Left colon (tissue), 2 donors: ENCODE results near the gene RNPEPL1. TPM values are rescaled to one million over a fixed set of nuclear protein-coding genes. Genes with fewer than 3 reads are reported as not detected.
A peak's percentile ranks its signal among the peaks of the same experiment; 100 is the strongest.

ENCODE experiments used
- ATAC-seq: fragments of 200-7000 bp; cut with Tn5 transposase; one replicate; pipeline ENCODE4 v1.9.1; 2020; ENCODE audit warnings: mild to moderate bottlenecking, moderate library complexity
- DNase-seq, 2 donors: peaks; one replicate each; pipeline ENCODE4 v3.0.0-alpha.2; 2020
- intact Hi-C, 2 donors: fragments of 100-400 bp; cut with DNase I in 1 of 2; cut with micrococcal nuclease in 1 of 2; formaldehyde crosslinking; loops; one replicate each; pipeline versions ENCODE4 v1.11.2 to v1.14.0; 2022; cut with DNase I, micrococcal nuclease
- total RNA-seq, 2 donors: library from RNA; stranded (reverse); fragmentation: NEBNext Ultra II Directional; extraction: Animal tissue kit (Norgen Biotek cat#: 25700); gene quantifications; one replicate each; pipeline ENCODE4 v1.2.1, GENCODE V29; 2021
- donor health status: DM: no; HTN: no; CAD: no.
- donor health status: DM: yes; HTN: yes; CAD: no.

Gene RNPEPL1
- total RNA-seq, 2 donors from 2014 or later: 91.4 to 107 TPM

DNA sequence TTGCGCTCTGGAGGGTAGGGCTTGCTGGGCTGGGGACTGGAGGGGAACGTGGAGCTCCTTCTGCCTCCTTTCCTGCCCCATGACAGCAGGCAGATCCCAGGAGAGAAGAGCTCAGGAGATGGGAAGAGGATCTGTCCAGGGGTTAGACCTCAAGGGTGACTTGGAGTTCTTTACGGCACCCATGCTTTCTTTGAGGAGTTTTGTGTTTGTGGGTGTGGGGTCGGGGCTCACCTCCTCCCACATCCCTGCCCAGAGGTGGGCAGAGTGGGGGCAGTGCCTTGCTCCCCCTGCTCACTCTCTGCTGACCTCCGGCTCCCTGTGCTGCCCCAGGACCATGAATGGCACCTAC, 61.3 kb downstream of the RNPEPL1 start:
- intact Hi-C loops: no loop called here
- DNase-seq: no peak
- no peak for ATAC-seq

DNA sequence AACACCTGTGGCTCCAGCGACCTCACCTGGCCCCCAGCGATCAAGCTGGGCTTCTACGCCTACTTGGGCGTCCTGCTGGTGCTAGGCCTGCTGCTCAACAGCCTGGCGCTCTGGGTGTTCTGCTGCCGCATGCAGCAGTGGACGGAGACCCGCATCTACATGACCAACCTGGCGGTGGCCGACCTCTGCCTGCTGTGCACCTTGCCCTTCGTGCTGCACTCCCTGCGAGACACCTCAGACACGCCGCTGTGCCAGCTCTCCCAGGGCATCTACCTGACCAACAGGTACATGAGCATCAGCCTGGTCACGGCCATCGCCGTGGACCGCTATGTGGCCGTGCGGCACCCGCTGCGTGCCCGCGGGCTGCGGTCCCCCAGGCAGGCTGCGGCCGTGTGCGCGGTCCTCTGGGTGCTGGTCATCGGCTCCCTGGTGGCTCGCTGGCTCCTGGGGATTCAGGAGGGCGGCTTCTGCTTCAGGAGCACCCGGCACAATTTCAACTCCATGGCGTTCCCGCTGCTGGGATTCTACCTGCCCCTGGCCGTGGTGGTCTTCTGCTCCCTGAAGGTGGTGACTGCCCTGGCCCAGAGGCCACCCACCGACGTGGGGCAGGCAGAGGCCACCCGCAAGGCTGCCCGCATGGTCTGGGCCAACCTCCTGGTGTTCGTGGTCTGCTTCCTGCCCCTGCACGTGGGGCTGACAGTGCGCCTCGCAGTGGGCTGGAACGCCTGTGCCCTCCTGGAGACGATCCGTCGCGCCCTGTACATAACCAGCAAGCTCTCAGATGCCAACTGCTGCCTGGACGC, 61.9 kb downstream of the RNPEPL1 start:
- intact Hi-C loops: no loop called here
- DNase-seq: peak; percentile 4 to 16
- no peak for ATAC-seq

Other genes starting within 250 kb of the RNPEPL1 start
- gene GPC1, start 132.8 kb upstream of the RNPEPL1 start, total RNA-seq: 10 to 100 TPM; 10.4 to 20.0 TPM
- 10 to 100 TPM; 18.5 to 19.9 TPM for gene ANKMY1, start 10.5 kb upstream of the RNPEPL1 start, total RNA-seq
- gene DUSP28, start 8.1 kb upstream of the RNPEPL1 start, total RNA-seq: 1 to 10 TPM; 4.1 to 6.0 TPM
- gene CAPN10, start 18.2 kb downstream of the RNPEPL1 start, total RNA-seq: 10 to 100 TPM; 33.6 to 36.1 TPM
- gene GPR35, start 57.0 kb downstream of the RNPEPL1 start, total RNA-seq: 10 to 100 TPM; 67.5 to 84.3 TPM
- 1 to 10 TPM in 1 of 2 donors, under 1 TPM in 1; 0.85 to 2.4 TPM for gene AQP12B, start 114.4 kb downstream of the RNPEPL1 start, total RNA-seq
- 1 to 10 TPM in 1 of 2 donors, under 1 TPM in 1; 0.92 to 4.0 TPM for gene AQP12A, start 123.4 kb downstream of the RNPEPL1 start, total RNA-seq